ENCODE results near the gene VPS9D1. TPM values are rescaled to one million over a fixed set of nuclear protein-coding genes. Genes with fewer than 3 reads are reported as not detected.
"Not testable (repeated sequence)": the region's sequence is repeated elsewhere in the genome, so short reads cannot be mapped to it uniquely, and the experiment has no call there.

Gene VPS9D1
- polyA plus RNA-seq, 2 of the 4 experiments (the other 2 are of a cell fraction): 2.1 to 5.4 TPM

GRCh38 chr16:89700100-89700648 lies 20.5 kb downstream of the VPS9D1 start:
- peak; percentile 93 to 99 for DNase-seq (ENCODE audit: low read depth in 1 of 2, low spot score in 1 of 2)
- no peak for FAIRE-seq
- Histone ChIP-seq H3K9me3 (no peaks in the 10 kb centered on the region), H3K4me3 (peak overlapping the region; percentile 69), H3K4me1 (peaks cover 12% of the 10 kb centered on the region), H3K4me2 (peak overlapping the region; percentile 98), H3K27ac (peak overlapping the region; percentile 82 to 92)
- ChIA-PET POLR2A (interaction anchor here (0.6 to 2.6 kb wide), 4 partner anchors 13 to 131 kb away, joined by 3 to 24 read pairs (median 4); partner anchors contain the start of genes CDK10, CHMP1A and SPATA33), CTCF (interaction anchor here (0.6 to 4.3 kb wide), 41 partner anchors 9 to 250 kb away, joined by 3 to 33 read pairs (median 6); partner anchors contain the start of genes CDK10, CPNE7 and SPIRE2)
- TF ChIP-seq TP53 (CRISPR knock-in tag; IDR thresholded peaks at IDR 0.05): no peak
- peak; percentile 71; the same call in 1 of the 2 replicates for TF ChIP-seq BHLHE40 (IDR thresholded peaks at IDR 0.05; ENCODE audit: low read depth, low read length)
- TF ChIP-seq MAFK (IDR thresholded peaks at IDR 0.05; ENCODE audit: partially characterized antibody): no peak
- TF ChIP-seq EHF (CRISPR knock-in tag; IDR thresholded peaks at IDR 0.05): no peak
- TF ChIP-seq MAX (IDR thresholded peaks at IDR 0.05): peak; percentile 92
- TF ChIP-seq PHF8 (IDR thresholded peaks at IDR 0.05; ENCODE audit: borderline replicate concordance, low read depth): no peak
- TF ChIP-seq FOXS1 (CRISPR knock-in tag; IDR thresholded peaks at IDR 0.05): no peak
- peak; percentile 80; the same call in 1 of the 2 replicates for TF ChIP-seq RFX5 (IDR thresholded peaks at IDR 0.05)
- TF ChIP-seq E2F6 (IDR thresholded peaks at IDR 0.05; ENCODE audit: borderline replicate concordance, low read depth): 0 out of 2 replicates have a peak, but pooled peaks have one; percentile 30
- 0 out of 2 replicates have a peak, but pooled peaks have one; percentile 27 for TF ChIP-seq MAZ (IDR thresholded peaks at IDR 0.05; ENCODE audit: borderline replicate concordance, low read depth, low read length)
- peak; percentile 57 for TF ChIP-seq SMC3 (IDR thresholded peaks at IDR 0.05)
- no peak for TF ChIP-seq ZSCAN20 (CRISPR knock-in tag; IDR thresholded peaks at IDR 0.05)
- TF ChIP-seq RNF2 (IDR thresholded peaks at IDR 0.05; ENCODE audit: borderline replicate concordance, low read depth): no peak
- peak; percentile 97 for TF ChIP-seq USF2 (IDR thresholded peaks at IDR 0.05)
- peak; percentile 63 to 71 for TF ChIP-seq RAD21 (conservative IDR thresholded peaks at IDR 0.05 in 1 of 2, IDR thresholded peaks at IDR 0.05 in 1 of 2)
- no peak for TF ChIP-seq SREBF2 (IDR thresholded peaks at IDR 0.05)
- TF ChIP-seq RARB (CRISPR knock-in tag; IDR thresholded peaks at IDR 0.05): no peak
- no peak for TF ChIP-seq EP300 (IDR thresholded peaks at IDR 0.05)
- TF ChIP-seq CTCF (IDR thresholded peaks at IDR 0.05): peak; percentile 69
- TF ChIP-seq JUN (IDR thresholded peaks at IDR 0.05): peak in 1 of 2 experiments; percentile 19; a peak in 1 of 5 replicates
- TF ChIP-seq FOSB (CRISPR knock-in tag; IDR thresholded peaks at IDR 0.05): no peak
- no peak for TF ChIP-seq BCL3 (IDR thresholded peaks at IDR 0.05)
- TF ChIP-seq JUNB (IDR thresholded peaks at IDR 0.05): no peak
- TF ChIP-seq FOSL2 (IDR thresholded peaks at IDR 0.05): no peak
- TF ChIP-seq FOSL2 (CRISPR knock-in tag; IDR thresholded peaks at IDR 0.05): peak; percentile 93
- no peak for TF ChIP-seq NPAS2 (CRISPR knock-in tag; IDR thresholded peaks at IDR 0.05; ENCODE audit: borderline replicate concordance)
- TF ChIP-seq ZFP36 (IDR thresholded peaks at IDR 0.05; ENCODE audit: borderline replicate concordance, partially characterized antibody): no peak
- no peak for TF ChIP-seq POLR2A (IDR thresholded peaks at IDR 0.05; ENCODE audit: low read length)
- WGBS (ENCODE audit: missing lambda C conversion rate): under 1% methylated on average over 23 of the region's 30 CpGs
- ATAC-seq: peak; percentile 49 to 76

GRCh38 chr16:89699629-89700099 lies 21.0 kb downstream of the VPS9D1 start:
- not testable (repeated sequence) for H3K9me3 ChIP-seq; DNase-seq (ENCODE audit: low read depth in 1 of 2, low spot score in 1 of 2); H3K4me3 ChIP-seq; FAIRE-seq
- peak in 1 of 2 experiments; percentile 1; a peak in 3 of 6 replicates for ATAC-seq
- H3K4me2 ChIP-seq: peak overlapping the region; percentile 98
- H3K27ac ChIP-seq: peak overlapping the region in 1 of 2 experiments; percentile 65; a peak in 2 of 6 replicates
- POLR2A ChIA-PET: interaction anchor here (0.6 to 2.6 kb wide), 4 partner anchors 13 to 130 kb away, joined by 3 to 24 read pairs (median 4); partner anchors contain the start of genes CDK10, CHMP1A and SPATA33
- WGBS (ENCODE audit: missing lambda C conversion rate): 74% methylated on average over 16 of the region's 18 CpGs
- CTCF ChIA-PET: interaction anchor here (0.6 to 4.3 kb wide), 36 partner anchors 10 to 211 kb away, joined by 3 to 33 read pairs (median 6); partner anchors contain the start of genes CDK10 and CPNE7
- peaks cover 12% of the 10 kb centered on the region for H3K4me1 ChIP-seq

GRCh38 chr16:89698717-89699116 lies 22.0 kb downstream of the VPS9D1 start:
- ChIA-PET POLR2A (interaction anchor here (4.4 kb wide), 1 partner anchor 12 kb away, joined by 26 read pairs; the partner anchor contains the start of gene CDK10), CTCF (interaction anchor here (0.6 to 4.3 kb wide), 13 partner anchors 9 to 347 kb away, joined by 3 to 33 read pairs (median 9); partner anchors contain the start of gene CDK10)
- peaks cover 12% of the 10 kb centered on the region for H3K4me1 ChIP-seq
- not testable (repeated sequence) for H3K4me3 ChIP-seq; ATAC-seq; H3K27ac ChIP-seq; DNase-seq (ENCODE audit: low read depth in 1 of 2, low spot score in 1 of 2); H3K9me3 ChIP-seq; FAIRE-seq; H3K4me2 ChIP-seq
- 98% methylated on average over 14 of the region's 14 CpGs for WGBS (ENCODE audit: missing lambda C conversion rate)

All from A549 (cell line).